HG02759 (cell line): Measurements from ENCODE around the gene HMGCL.
"Not testable (repeated sequence)": the region's sequence is repeated elsewhere in the genome, so short reads cannot be mapped to it uniquely, and the experiment has no call there.

Source experiments
- ATAC-seq: cut with Tn5 transposase; IDR thresholded peaks from one replicate; pipeline ENCODE4 v1.9.1; 2021; ENCODE audit warnings: mild to moderate bottlenecking, moderate library complexity; ENCODE audit not compliant: unreplicated experiment

HMGCL gene

GRCh38 chr1:23827717-23828116 lies 2.5 kb upstream of the HMGCL start:
- no peak for ATAC-seq

GRCh38 chr1:23826590-23826989 lies 1.4 kb upstream of the HMGCL start:
- ATAC-seq = not testable (repeated sequence)

GRCh38 chr1:23825762-23826522 lies 713 bp upstream of the HMGCL start:
- ATAC-seq = no peak

- no peak for ATAC-seq
Measured at GRCh38 chr1:23824711-23825075, 536 bp downstream of the HMGCL start.

DNA sequence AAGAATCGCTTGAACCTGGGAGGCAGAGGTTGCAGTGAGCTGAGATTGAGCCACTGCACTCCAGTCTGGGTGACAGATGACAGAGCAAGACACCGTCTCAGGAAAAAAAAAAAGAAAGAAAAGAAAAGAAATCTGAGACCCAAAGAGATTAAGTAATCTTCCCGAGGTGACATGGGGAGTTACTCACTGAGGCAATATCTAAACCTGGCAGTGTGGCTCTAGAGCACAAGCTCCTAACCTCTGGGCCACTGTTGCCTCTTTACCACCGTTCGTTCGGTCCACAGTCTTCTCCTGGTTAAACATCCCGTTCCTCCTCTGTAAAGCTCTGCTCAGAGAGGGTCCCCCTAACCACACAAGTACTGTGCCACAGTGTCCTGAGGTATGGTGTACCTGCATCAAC lies 1.5 kb downstream of the HMGCL start:
- no peak for ATAC-seq

GRCh38 chr1:23817633-23818032 lies 7.6 kb downstream of the HMGCL start:
- no peak for ATAC-seq

DNA sequence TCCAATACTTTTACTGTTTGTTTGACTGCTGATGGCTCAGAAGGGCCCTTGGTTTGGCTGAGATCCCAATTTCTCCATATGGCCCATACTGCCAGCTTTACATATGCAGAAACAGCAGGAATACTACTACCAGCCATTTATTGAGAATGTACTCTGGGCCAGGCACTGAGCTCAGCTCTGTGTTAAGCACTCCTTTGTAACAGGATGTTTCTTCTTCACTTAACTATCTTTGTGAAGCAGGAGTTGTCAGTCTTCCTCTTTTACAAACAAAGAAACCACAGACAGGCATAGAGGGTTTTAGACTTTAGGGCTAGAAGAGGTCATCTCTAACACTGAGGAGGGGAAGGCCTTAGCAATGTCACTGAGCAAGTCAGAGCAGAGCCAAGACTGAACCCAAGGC lies 8.3 kb downstream of the HMGCL start:
- no peak for ATAC-seq

GRCh38 chr1:23816361-23816760 lies 8.9 kb downstream of the HMGCL start:
- ATAC-seq = no peak

DNA sequence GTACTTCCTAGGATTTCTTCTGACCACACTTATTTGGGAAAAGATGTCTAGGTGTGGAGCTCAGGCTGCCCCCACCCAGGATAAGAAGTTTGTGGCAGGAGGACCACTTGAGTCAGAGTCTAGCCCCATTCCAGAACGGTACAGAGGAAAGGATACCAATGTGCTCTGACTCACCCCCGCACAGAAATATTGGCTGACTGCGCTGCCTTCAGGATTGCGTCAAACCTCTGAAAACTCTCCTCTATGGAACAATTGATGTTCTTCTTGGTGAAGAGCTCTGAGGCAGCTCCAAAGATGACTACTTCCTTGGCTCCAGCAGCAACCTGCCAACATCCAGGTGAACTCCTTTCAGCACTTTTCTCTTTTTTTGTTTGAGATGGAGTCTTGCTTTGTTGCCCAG lies 11.2 kb downstream of the HMGCL start:
- no peak for ATAC-seq

DNA sequence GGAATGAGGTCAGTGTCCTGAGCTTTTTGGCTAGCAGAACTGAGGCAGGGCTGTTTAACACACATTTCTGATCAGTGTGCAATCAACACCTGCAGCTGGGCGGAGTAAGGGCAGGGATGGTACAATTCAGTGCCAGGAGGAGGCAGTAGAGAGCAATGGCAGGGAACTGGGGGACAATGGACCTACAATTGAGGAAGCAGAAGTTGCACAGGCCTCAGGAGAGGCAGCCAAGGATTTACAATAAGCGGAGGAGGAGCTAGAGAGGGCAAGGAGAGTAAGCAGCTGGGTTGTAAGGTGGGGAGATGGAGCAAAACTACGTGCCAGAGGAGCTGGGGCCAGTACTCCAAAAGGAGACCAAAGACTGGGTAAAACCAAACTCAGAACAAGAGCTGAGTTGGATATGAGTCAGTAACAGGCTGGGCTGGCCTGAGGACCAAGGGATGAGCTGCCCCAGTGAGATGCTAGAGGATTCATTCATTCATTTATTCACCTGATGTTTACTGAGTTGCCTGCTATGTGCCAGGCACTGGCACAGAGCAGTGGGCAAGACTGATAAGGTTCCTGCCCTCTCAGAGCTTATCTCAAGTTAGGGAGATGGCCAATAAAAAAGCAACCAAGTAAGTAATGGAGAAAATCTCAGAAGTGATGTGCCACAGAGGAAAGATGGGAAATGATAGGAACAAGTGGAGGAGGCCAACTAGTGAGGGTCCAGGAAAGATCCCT lies 14.2 kb downstream of the HMGCL start:
- peak; percentile 47 for ATAC-seq

GRCh38 chr1:23809751-23810171 lies 15.5 kb downstream of the HMGCL start:
- peak; percentile 70 for ATAC-seq

GRCh38 chr1:23807453-23807852 lies 17.8 kb downstream of the HMGCL start:
- no peak for ATAC-seq

GRCh38 chr1:23806280-23806679 lies 18.9 kb downstream of the HMGCL start:
- no peak for ATAC-seq

- no peak for ATAC-seq
Measured at GRCh38 chr1:23805025-23805424, 20.2 kb downstream of the HMGCL start.

DNA sequence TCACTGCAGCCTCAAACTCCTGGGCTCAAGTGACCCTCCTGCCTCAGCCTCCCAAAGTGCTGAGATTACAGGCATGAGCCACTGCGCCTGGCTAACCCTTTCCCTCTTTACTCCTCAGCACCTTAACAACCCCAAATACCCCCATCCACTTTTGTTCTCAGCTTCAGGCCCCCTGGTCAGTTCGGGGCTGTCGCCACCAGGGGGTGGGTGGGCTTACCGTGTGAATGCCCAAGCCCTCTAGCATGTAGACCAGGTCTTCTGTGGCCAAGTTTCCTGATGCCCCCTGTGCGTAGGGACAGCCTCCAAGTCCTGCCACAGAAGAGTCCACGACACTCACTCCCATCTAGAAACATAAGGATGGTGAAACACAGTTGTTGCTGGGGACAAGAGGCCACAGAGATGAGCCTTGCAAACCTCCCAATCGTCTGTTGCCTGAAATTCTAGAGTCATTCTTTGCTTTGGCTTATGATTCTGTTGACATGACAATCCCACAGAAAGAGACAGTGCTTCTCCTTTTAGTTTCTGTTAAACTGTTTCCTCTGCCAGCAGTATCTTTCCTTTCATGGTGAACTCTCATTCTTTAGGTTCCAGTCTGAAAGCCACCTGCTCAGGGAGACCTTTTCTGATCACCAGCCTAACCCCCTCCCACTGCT lies 20.9 kb downstream of the HMGCL start:
- ATAC-seq = no peak

GRCh38 chr1:23803674-23804073 lies 21.6 kb downstream of the HMGCL start:
- ATAC-seq = no peak

DNA sequence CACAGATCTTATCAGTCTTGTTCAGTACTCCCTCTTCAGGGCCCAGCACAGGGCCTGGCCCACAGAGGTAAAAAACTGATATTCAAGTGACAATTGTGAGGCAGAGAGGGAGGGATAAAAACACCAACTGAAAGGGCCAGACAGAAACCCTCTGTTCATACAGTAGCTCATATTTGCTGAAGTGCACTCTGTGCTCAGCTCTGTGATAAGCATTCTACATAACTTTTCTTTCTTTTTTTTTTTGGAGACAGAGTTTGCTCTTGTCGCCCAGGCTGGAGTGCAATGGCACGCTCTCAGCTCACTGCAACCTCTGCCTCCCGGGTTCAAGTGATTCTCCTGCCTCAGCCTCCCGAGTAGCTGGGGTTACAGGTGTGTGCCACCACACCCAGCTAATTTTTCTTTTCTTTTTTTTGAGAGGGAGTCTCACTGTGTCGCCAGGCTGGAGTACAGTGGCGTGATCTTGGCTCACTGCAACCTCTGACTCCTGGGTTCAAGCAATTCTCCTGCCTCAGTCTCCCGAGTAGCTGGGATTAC lies 22.4 kb downstream of the HMGCL start:
- not testable (repeated sequence) for ATAC-seq

GRCh38 chr1:23801876-23802275 lies 23.4 kb downstream of the HMGCL start:
- ATAC-seq = no peak

DNA sequence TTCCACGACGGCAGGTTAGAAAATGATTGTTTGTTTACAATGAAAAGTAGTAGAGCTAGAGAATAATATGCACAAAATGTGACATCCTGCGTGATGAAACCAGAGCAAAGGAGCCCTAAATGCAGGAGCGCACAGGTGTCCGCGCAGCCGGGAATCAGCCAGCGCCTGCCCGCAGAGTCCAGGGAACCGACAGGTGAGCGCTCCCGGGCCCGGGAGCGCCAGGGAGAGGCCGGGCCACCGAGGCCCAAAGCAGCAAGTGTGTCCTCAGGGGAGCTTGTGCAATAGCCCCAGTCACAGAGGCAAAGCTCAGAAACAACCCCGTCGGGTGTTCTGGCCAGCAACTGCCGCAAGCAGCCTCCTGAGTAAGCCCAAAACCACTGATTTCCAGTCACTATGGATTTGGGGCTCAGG lies 23.9 kb downstream of the HMGCL start:
- ATAC-seq = no peak

GRCh38 chr1:23800400-23801337 lies 24.6 kb downstream of the HMGCL start, which contains the start of gene GALE:
GALE (minus strand) TSS chr1:23800754; CDS start chr1:23799007, 1,747 bp downstream.
- peak; percentile 86 for ATAC-seq
